ENCODE data around the gene SCN10A. TPM values are rescaled to one million over a fixed set of nuclear protein-coding genes. Genes with fewer than 3 reads are reported as not detected.

The SCN10A gene
- polyA plus RNA-seq, 2 of the 4 experiments (the other 2 are of a cell fraction), result not detected

DNA sequence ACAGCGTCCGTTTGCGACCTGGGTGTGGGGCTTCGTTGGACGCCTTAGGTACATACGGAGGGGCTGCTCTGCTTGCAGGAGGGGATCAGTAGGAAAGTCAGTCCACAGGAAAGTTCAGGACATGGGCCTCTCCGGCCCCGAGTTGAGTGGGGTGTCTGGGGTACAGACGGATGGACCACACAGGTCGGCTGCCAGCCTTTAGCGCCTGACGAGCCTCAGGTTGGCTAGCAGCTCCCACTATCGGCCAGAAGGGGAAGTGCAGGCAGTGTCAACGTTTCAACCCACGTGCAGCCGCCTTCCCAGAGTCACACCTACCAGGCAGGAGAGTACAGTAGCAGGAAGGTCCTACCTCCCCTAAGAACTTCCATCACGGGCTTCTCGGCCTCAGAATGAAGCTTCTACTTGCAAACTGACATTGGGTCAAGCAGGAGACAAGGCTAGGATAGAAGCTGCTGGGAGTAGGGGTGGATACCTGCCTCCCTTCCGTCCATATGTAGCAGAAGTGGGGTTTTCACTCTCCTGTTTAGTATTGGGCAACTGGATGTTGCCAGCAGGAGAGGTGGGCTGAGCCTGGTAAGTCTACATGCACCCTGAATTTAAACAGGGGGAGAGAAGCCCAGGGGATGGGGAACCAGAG, 164.7 kb downstream of the SCN10A start (continued):
- TF ChIP-seq RCOR1 (IDR thresholded peaks at IDR 0.05; ENCODE audit: low read depth, low read length) (no peak), KDM1A (IDR thresholded peaks at IDR 0.05; ENCODE audit: low read depth) (no peak), HOXB13 (CRISPR knock-in tag; IDR thresholded peaks at IDR 0.05; ENCODE audit: low read depth) (no peak), BHLHE40 (IDR thresholded peaks at IDR 0.05; ENCODE audit: low read depth, low read length) (no peak), HOXB5 (CRISPR knock-in tag; IDR thresholded peaks at IDR 0.05) (no peak), ESRRA (IDR thresholded peaks at IDR 0.05; ENCODE audit: borderline replicate concordance, low read length) (no peak), RAD21 (conservative IDR thresholded peaks at IDR 0.05 in 1 of 2, IDR thresholded peaks at IDR 0.05 in 1 of 2) (peak; percentile 60 to 68), NFE2L2 (conservative IDR thresholded peaks at IDR 0.05; ENCODE audit: low read length) (no peak), EHMT2 (IDR thresholded peaks at IDR 0.05; ENCODE audit: low read depth) (no peak), RFX5 (IDR thresholded peaks at IDR 0.05) (no peak), ZFP36 (IDR thresholded peaks at IDR 0.05; ENCODE audit: borderline replicate concordance, partially characterized antibody) (no peak), CBX2 (IDR thresholded peaks at IDR 0.05; ENCODE audit: borderline replicate concordance, low read depth) (no peak), JUN (IDR thresholded peaks at IDR 0.05) (no peak), PBX3 (IDR thresholded peaks at IDR 0.05) (no peak), CHD2 (IDR thresholded peaks at IDR 0.05; ENCODE audit: low read length, partially characterized antibody) (no peak), MAZ (IDR thresholded peaks at IDR 0.05; ENCODE audit: borderline replicate concordance, low read depth, low read length) (no peak)
- TF ChIP-seq, protein P1, sequence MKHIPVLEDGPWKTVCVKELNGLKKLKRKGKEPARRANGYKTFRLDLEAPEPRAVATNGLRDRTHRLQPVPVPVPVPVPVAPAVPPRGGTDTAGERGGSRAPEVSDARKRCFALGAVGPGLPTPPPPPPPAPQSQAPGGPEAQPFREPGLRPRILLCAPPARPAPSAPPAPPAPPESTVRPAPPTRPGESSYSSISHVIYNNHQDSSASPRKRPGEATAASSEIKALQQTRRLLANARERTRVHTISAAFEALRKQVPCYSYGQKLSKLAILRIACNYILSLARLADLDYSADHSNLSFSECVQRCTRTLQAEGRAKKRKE (CRISPR knock-in tag; IDR thresholded peaks at IDR 0.05; ENCODE audit: low read depth), result no peak
- TF ChIP-seq, protein P2, sequence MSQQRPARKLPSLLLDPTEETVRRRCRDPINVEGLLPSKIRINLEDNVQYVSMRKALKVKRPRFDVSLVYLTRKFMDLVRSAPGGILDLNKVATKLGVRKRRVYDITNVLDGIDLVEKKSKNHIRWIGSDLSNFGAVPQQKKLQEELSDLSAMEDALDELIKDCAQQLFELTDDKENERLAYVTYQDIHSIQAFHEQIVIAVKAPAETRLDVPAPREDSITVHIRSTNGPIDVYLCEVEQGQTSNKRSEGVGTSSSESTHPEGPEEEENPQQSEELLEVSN (IDR thresholded peaks at IDR 0.05; ENCODE audit: borderline replicate concordance, low read depth), result peak; percentile 94
- TF ChIP-seq, protein P3, sequence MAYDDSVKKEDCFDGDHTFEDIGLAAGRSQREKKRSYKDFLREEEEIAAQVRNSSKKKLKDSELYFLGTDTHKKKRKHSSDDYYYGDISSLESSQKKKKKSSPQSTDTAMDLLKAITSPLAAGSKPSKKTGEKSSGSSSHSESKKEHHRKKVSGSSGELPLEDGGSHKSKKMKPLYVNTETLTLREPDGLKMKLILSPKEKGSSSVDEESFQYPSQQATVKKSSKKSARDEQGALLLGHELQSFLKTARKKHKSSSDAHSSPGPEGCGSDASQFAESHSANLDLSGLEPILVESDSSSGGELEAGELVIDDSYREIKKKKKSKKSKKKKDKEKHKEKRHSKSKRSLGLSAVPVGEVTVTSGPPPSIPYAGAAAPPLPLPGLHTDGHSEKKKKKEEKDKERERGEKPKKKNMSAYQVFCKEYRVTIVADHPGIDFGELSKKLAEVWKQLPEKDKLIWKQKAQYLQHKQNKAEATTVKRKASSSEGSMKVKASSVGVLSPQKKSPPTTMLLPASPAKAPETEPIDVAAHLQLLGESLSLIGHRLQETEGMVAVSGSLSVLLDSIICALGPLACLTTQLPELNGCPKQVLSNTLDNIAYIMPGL (CRISPR knock-in tag; IDR thresholded peaks at IDR 0.05; ENCODE audit: borderline replicate concordance), result no peak
- TF ChIP-seq, protein P4, sequence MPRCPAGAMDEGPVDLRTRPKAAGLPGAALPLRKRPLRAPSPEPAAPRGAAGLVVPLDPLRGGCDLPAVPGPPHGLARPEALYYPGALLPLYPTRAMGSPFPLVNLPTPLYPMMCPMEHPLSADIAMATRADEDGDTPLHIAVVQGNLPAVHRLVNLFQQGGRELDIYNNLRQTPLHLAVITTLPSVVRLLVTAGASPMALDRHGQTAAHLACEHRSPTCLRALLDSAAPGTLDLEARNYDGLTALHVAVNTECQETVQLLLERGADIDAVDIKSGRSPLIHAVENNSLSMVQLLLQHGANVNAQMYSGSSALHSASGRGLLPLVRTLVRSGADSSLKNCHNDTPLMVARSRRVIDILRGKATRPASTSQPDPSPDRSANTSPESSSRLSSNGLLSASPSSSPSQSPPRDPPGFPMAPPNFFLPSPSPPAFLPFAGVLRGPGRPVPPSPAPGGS (IDR thresholded peaks at IDR 0.05), result no peak

- Histone ChIP-seq H3K27ac (peak overlapping the region in 1 of 2 experiments; percentile 77; a peak in 2 of 6 replicates), H3K4me3 (peak overlapping the region; percentile 61; the same call in 2 of the 3 replicates), H3K9me3 (no peaks in the 10 kb centered on the region), H3K4me2 (peak overlapping the region; percentile 98), H3K4me1 (no peaks in the 10 kb centered on the region)
- WGBS (ENCODE audit: missing lambda C conversion rate), result 76% methylated on average over 14 of the region's 14 CpGs
- ATAC-seq (peak; percentile 2 to 9; a peak in 3 of 6 replicates), DNase-seq (ENCODE audit: low read depth in 1 of 2, low spot score in 1 of 2) (peak in 1 of 2 experiments; percentile 16), FAIRE-seq (no peak)
- TF ChIP-seq, protein P5, sequence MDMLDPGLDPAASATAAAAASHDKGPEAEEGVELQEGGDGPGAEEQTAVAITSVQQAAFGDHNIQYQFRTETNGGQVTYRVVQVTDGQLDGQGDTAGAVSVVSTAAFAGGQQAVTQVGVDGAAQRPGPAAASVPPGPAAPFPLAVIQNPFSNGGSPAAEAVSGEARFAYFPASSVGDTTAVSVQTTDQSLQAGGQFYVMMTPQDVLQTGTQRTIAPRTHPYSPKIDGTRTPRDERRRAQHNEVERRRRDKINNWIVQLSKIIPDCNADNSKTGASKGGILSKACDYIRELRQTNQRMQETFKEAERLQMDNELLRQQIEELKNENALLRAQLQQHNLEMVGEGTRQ (IDR thresholded peaks at IDR 0.05), result no peak
- no peak for TF ChIP-seq ZSCAN20 (CRISPR knock-in tag; IDR thresholded peaks at IDR 0.05)
- TF ChIP-seq KDM1A (IDR thresholded peaks at IDR 0.05; ENCODE audit: low read depth), result no peak
- no peak for TF ChIP-seq TP53 (CRISPR knock-in tag; IDR thresholded peaks at IDR 0.05)
- no peak for TF ChIP-seq NR3C1 (IDR thresholded peaks at IDR 0.05)
- TF ChIP-seq EHF (CRISPR knock-in tag; IDR thresholded peaks at IDR 0.05), result no peak
- ChIA-PET CTCF (interaction anchor here (0.6 to 4.4 kb wide), 24 partner anchors 11 to 677 kb away, joined by 3 to 76 read pairs (median 4); no protein-coding TSS in a partner anchor), POLR2A (no interaction called here)
Measured at GRCh38 chr3:38650248-38650951, 165.6 kb downstream of the SCN10A start.

All from A549 (cell line).